Spinal cord (tissue), 10 donors: ENCODE measurements around the gene QRICH2. TPM values are rescaled to one million over a fixed set of nuclear protein-coding genes. Genes with fewer than 3 reads are reported as not detected.
"Not testable (repeated sequence)": the region's sequence is repeated elsewhere in the genome, so short reads cannot be mapped to it uniquely, and the experiment has no call there.

ENCODE experiments used
- DNase-seq, 6 donors: peaks; one replicate each; pipeline versions ENCODE4 v3.0.0 to v3.0.0-alpha.2; 2013 to 2015; ENCODE audit warnings: low spot score in 6 of 6, low read depth in 4 of 6
- H3K27ac ChIP-seq: one replicate; pipeline ENCODE4 v1.5.1; 2013; ENCODE audit warnings: low read depth, low read length, control low read depth
- H3K27me3 ChIP-seq: one replicate; pipeline ENCODE4 v1.6.1; 2013; ENCODE audit warnings: low read length; ENCODE audit not compliant: control insufficient read depth, insufficient read depth
- H3K36me3 ChIP-seq: one replicate; pipeline ENCODE4 v1.6.1; 2013; ENCODE audit warnings: low read length; ENCODE audit not compliant: control insufficient read depth, insufficient read depth
- H3K4me1 ChIP-seq: one replicate; pipeline ENCODE4 v1.6.1; 2013; ENCODE audit warnings: low read length; ENCODE audit not compliant: control insufficient read depth, insufficient read depth
- H3K4me3 ChIP-seq: one replicate; pipeline ENCODE4 v1.5.1; 2013; ENCODE audit warnings: low read depth, low read length, control low read depth
- H3K9me3 ChIP-seq: one replicate; pipeline ENCODE4 v1.6.1; 2013; ENCODE audit warnings: low read length; ENCODE audit not compliant: control insufficient read depth, insufficient read depth
- whole genome bisulfite sequencing: methylation state at CpG from one replicate; pipeline ENCODE4 v1.1.5; 2013; ENCODE audit warnings: missing lambda C conversion rate; ENCODE audit not compliant: insufficient coverage; 5-methylcytosine and 5-hydroxymethylcytosine counted together
- polyA plus RNA-seq, 2 donors: library from polyadenylated mRNA; unstranded; fragments of 120-200 nt; gene quantifications; one replicate each; pipeline ENCODE4 v1.2.1, GENCODE V29; 2013; ENCODE audit not compliant: insufficient read length in 2 of 2
- total RNA-seq, 2 donors: library from RNA; depleted of rRNA in 1 of 2; stranded (reverse); fragments of 120-200 nt in 1 of 2; fragments of >200 nt in 1 of 2; gene quantifications; one replicate each; pipeline versions ENCODE4 v1.2.3 to v1.2.4, GENCODE V29; 2013 to 2014
- donor health status: healthy.

Gene QRICH2
- total and polyA plus RNA-seq, 4 donors = 3.7 to 21.4 (median 11.0) TPM

- Histone ChIP-seq H3K27ac (no peak overlapping the region), H3K4me1 (peaks cover 8% of the 10 kb centered on the region), H3K4me3 (no peak overlapping the region), H3K27me3 (no peaks in the 10 kb centered on the region), H3K9me3 (no peaks in the 10 kb centered on the region), H3K36me3 (no peaks in the 10 kb centered on the region)
- no peak for DNase-seq
- 95% methylated on average over 7 of the region's 11 CpGs for WGBS
These were observed 59.9 kb downstream of the QRICH2 start for GRCh38 chr17:76248013-76248782.

- no peaks in the 10 kb centered on the region for H3K36me3 ChIP-seq
- H3K27ac ChIP-seq = no peak overlapping the region
- no peaks in the 10 kb centered on the region for H3K27me3 ChIP-seq
- H3K4me3 ChIP-seq = no peak overlapping the region
- WGBS = 93% methylated on average over 3 of the region's 8 CpGs
- H3K9me3 ChIP-seq = no peaks in the 10 kb centered on the region
- peaks cover 8% of the 10 kb centered on the region for H3K4me1 ChIP-seq
- no peak for DNase-seq
These were observed 60.8 kb downstream of the QRICH2 start for GRCh38 chr17:76247304-76247703.

- Histone ChIP-seq H3K4me3 (no peak overlapping the region), H3K9me3 (no peaks in the 10 kb centered on the region), H3K27me3 (no peaks in the 10 kb centered on the region), H3K27ac (no peak overlapping the region), H3K4me1 (peaks cover 6% of the 10 kb centered on the region), H3K36me3 (no peaks in the 10 kb centered on the region)
- WGBS = 68% methylated on average over 3 of the region's 7 CpGs
- no peak for DNase-seq
These were observed 61.7 kb downstream of the QRICH2 start for GRCh38 chr17:76246080-76247066.

GRCh38 chr17:76244721-76245120 lies 63.4 kb downstream of the QRICH2 start:
- H3K4me3 ChIP-seq, H3K36me3 ChIP-seq, H3K27ac ChIP-seq, H3K27me3 ChIP-seq, H3K9me3 ChIP-seq, DNase-seq: not testable (repeated sequence)
- peaks cover 13% of the 10 kb centered on the region for H3K4me1 ChIP-seq
- 98% methylated on average over 7 of the region's 8 CpGs for WGBS

- no peak overlapping the region for H3K27ac ChIP-seq
- peak in 2 of 6 donors; percentile 27 to 41 for DNase-seq
- H3K4me3 ChIP-seq = no peak overlapping the region
- H3K9me3 ChIP-seq = no peaks in the 10 kb centered on the region
- peaks cover 2% of the 10 kb centered on the region for H3K27me3 ChIP-seq
- H3K36me3 ChIP-seq = no peaks in the 10 kb centered on the region
- 52% methylated on average over 11 of the region's 12 CpGs for WGBS
- H3K4me1 ChIP-seq = peaks cover 16% of the 10 kb centered on the region
These were observed 64.0 kb downstream of the QRICH2 start for GRCh38 chr17:76243826-76244679.

- DNase-seq = no peak
- Histone ChIP-seq H3K27ac (no peak overlapping the region), H3K9me3 (no peaks in the 10 kb centered on the region), H3K36me3 (no peaks in the 10 kb centered on the region), H3K4me3 (no peak overlapping the region), H3K27me3 (peaks cover 2% of the 10 kb centered on the region), H3K4me1 (peaks cover 16% of the 10 kb centered on the region)
- 95% methylated on average over 13 of the region's 15 CpGs for WGBS
These were observed 66.3 kb downstream of the QRICH2 start for GRCh38 chr17:76241691-76242255.

- H3K36me3 ChIP-seq = no peaks in the 10 kb centered on the region
- peak overlapping the region; percentile 68 for H3K4me3 ChIP-seq
- peaks cover 2% of the 10 kb centered on the region for H3K27me3 ChIP-seq
- WGBS = under 1% methylated on average over 8 of the region's 12 CpGs
- peak overlapping the region; percentile 33 for H3K27ac ChIP-seq
- peaks cover 16% of the 10 kb centered on the region for H3K4me1 ChIP-seq
- H3K9me3 ChIP-seq = no peaks in the 10 kb centered on the region
- no peak for DNase-seq
These were observed 66.9 kb downstream of the QRICH2 start for GRCh38 chr17:76241204-76241538.

GRCh38 chr17:76240461-76241203 lies 67.4 kb downstream of the QRICH2 start, which contains the start of gene RNF157:
Gene RNF157 (minus strand): TSS chr17:76240493. CDS start chr17:76240240, 253 bp downstream.
- H3K27ac ChIP-seq = peak within 1 kb of the TSS; percentile 33
- H3K27me3 ChIP-seq = peaks cover 2% of the 10 kb centered on the region
- no peaks in the 10 kb centered on the region for H3K9me3 ChIP-seq
- WGBS = under 1% methylated on average over 95 of the region's 102 CpGs
- DNase-seq = peak in 4 of 6 donors; percentile 64 to 91 (median 78)
- H3K36me3 ChIP-seq = no peaks in the 10 kb centered on the region
- H3K4me1 ChIP-seq = peaks cover 16% of the 10 kb centered on the region
- H3K4me3 ChIP-seq = peak within 1 kb of the TSS; percentile 68
